Stimulated activated naive CD8-positive, alpha-beta T cell treated with anti-CD3 and anti-CD28 coated beads, Interleukin-15, Interleukin-2, amounts not matched to agents 100 ng/mL and 50 ng/mL, for 24 hours (primary cell): Measurements from ENCODE around the gene SELENOT.
"Not testable (repeated sequence)": the region's sequence is repeated elsewhere in the genome, so short reads cannot be mapped to it uniquely, and the experiment has no call there.

Experiments used
- H3K27ac Mint-ChIP-seq: one replicate; pipeline ENCODE4 v1.8.0; 2021; ENCODE audit warnings: mild to moderate bottlenecking, mixed read lengths
- H3K27me3 Mint-ChIP-seq: one replicate; pipeline ENCODE4 v1.8.0; 2021; ENCODE audit warnings: mixed read lengths
- H3K36me3 Mint-ChIP-seq: one replicate; pipeline ENCODE4 v1.8.0; 2021; ENCODE audit warnings: low read depth, mixed read lengths
- H3K4me1 Mint-ChIP-seq: one replicate; pipeline ENCODE4 v1.8.0; 2021; ENCODE audit warnings: low read depth, mixed read lengths
- H3K4me3 Mint-ChIP-seq: one replicate; pipeline ENCODE4 v1.8.0; 2021; ENCODE audit warnings: mild to moderate bottlenecking, mixed read lengths
- H3K9me3 Mint-ChIP-seq: one replicate; pipeline ENCODE4 v1.8.0; 2021; ENCODE audit warnings: mixed read lengths

SELENOT gene

GRCh38 chr3:150599611-150600297, 3.4 kb upstream of the SELENOT start:
- Mint-ChIP-seq H3K4me3 (no peak overlapping the region), H3K9me3 (no peaks in the 10 kb centered on the region), H3K27me3 (no peaks in the 10 kb centered on the region), H3K4me1 (peaks cover 55% of the 10 kb centered on the region), H3K36me3 (peaks cover 23% of the 10 kb centered on the region), H3K27ac (peak overlapping the region; percentile 59)

GRCh38 chr3:150600647-150601530, 2.2 kb upstream of the SELENOT start:
- H3K27me3 Mint-ChIP-seq, H3K9me3 Mint-ChIP-seq: not testable (repeated sequence)
- Mint-ChIP-seq H3K4me1 (peaks cover 66% of the 10 kb centered on the region), H3K27ac (peak overlapping the region; percentile 73), H3K4me3 (peak overlapping the region; percentile 98), H3K36me3 (peaks cover 28% of the 10 kb centered on the region)

- Mint-ChIP-seq H3K4me3 (peak overlapping the region; percentile 98), H3K36me3 (peaks cover 44% of the 10 kb centered on the region), H3K27ac (peak overlapping the region; percentile 98), H3K27me3 (no peaks in the 10 kb centered on the region), H3K9me3 (no peaks in the 10 kb centered on the region), H3K4me1 (peaks cover 83% of the 10 kb centered on the region)
Observed at GRCh38 chr3:150602426-150603152, 532 bp upstream of the SELENOT start.

GRCh38 chr3:150603980-150604319, 829 bp downstream of the SELENOT start:
- H3K27me3 Mint-ChIP-seq: no peaks in the 10 kb centered on the region
- peaks cover 89% of the 10 kb centered on the region for H3K4me1 Mint-ChIP-seq
- peaks cover 54% of the 10 kb centered on the region for H3K36me3 Mint-ChIP-seq
- no peaks in the 10 kb centered on the region for H3K9me3 Mint-ChIP-seq
- peak overlapping the region; percentile 98 for H3K27ac Mint-ChIP-seq
- H3K4me3 Mint-ChIP-seq: peak overlapping the region; percentile 98

GRCh38 chr3:150605998-150606641, 3.0 kb downstream of the SELENOT start:
- Mint-ChIP-seq H3K4me3 (peak overlapping the region; percentile 76), H3K4me1 (peaks cover 88% of the 10 kb centered on the region), H3K36me3 (peaks cover 49% of the 10 kb centered on the region), H3K27ac (peak overlapping the region; percentile 43), H3K27me3 (no peaks in the 10 kb centered on the region), H3K9me3 (no peaks in the 10 kb centered on the region)

GRCh38 chr3:150607267-150608065, 4.3 kb downstream of the SELENOT start:
- Mint-ChIP-seq H3K4me3 (peak overlapping the region; percentile 15), H3K4me1 (peaks cover 82% of the 10 kb centered on the region), H3K27ac (peak overlapping the region; percentile 1), H3K9me3 (no peaks in the 10 kb centered on the region), H3K36me3 (peaks cover 51% of the 10 kb centered on the region), H3K27me3 (no peaks in the 10 kb centered on the region)

GRCh38 chr3:150609988-150610387, 6.9 kb downstream of the SELENOT start:
- Mint-ChIP-seq H3K36me3 (peaks cover 65% of the 10 kb centered on the region), H3K4me1 (peaks cover 87% of the 10 kb centered on the region), H3K27ac (peak overlapping the region; percentile 72)

GRCh38 chr3:150610785-150611184, 7.7 kb downstream of the SELENOT start:
- Mint-ChIP-seq H3K27me3 (no peaks in the 10 kb centered on the region), H3K27ac (no peak overlapping the region), H3K36me3 (peaks cover 65% of the 10 kb centered on the region), H3K4me3 (no peak overlapping the region), H3K4me1 (peaks cover 79% of the 10 kb centered on the region), H3K9me3 (peaks cover 3% of the 10 kb centered on the region)

More at GRCh38 chr3:150609988-150610387, 6.9 kb downstream of the SELENOT start:
- Mint-ChIP-seq H3K4me3 (peak overlapping the region; percentile 1), H3K9me3 (peaks cover 3% of the 10 kb centered on the region), H3K27me3 (no peaks in the 10 kb centered on the region)

- peak overlapping the region; percentile 16 for H3K27ac Mint-ChIP-seq
- peaks cover 72% of the 10 kb centered on the region for H3K4me1 Mint-ChIP-seq
- H3K36me3 Mint-ChIP-seq: peaks cover 58% of the 10 kb centered on the region
- H3K27me3 Mint-ChIP-seq: no peaks in the 10 kb centered on the region
- H3K9me3 Mint-ChIP-seq: peaks cover 3% of the 10 kb centered on the region
- H3K4me3 Mint-ChIP-seq: no peak overlapping the region
Observed at GRCh38 chr3:150611666-150612065, 8.5 kb downstream of the SELENOT start.

GRCh38 chr3:150612494-150612893, 9.4 kb downstream of the SELENOT start:
- H3K4me3 Mint-ChIP-seq: no peak overlapping the region
- H3K4me1 Mint-ChIP-seq: peaks cover 70% of the 10 kb centered on the region
- no peaks in the 10 kb centered on the region for H3K27me3 Mint-ChIP-seq
- no peak overlapping the region for H3K27ac Mint-ChIP-seq
- peaks cover 59% of the 10 kb centered on the region for H3K36me3 Mint-ChIP-seq
- peaks cover 3% of the 10 kb centered on the region for H3K9me3 Mint-ChIP-seq

- peaks cover 58% of the 10 kb centered on the region for H3K36me3 Mint-ChIP-seq
- H3K4me3 Mint-ChIP-seq: no peak overlapping the region
- H3K9me3 Mint-ChIP-seq: peaks cover 3% of the 10 kb centered on the region
- H3K27me3 Mint-ChIP-seq: no peaks in the 10 kb centered on the region
- H3K4me1 Mint-ChIP-seq: peaks cover 67% of the 10 kb centered on the region
- no peak overlapping the region for H3K27ac Mint-ChIP-seq
Observed at GRCh38 chr3:150613034-150613433, 9.9 kb downstream of the SELENOT start.

- Mint-ChIP-seq H3K27me3 (no peaks in the 10 kb centered on the region), H3K27ac (peak overlapping the region; percentile 26), H3K4me3 (no peak overlapping the region), H3K36me3 (peaks cover 60% of the 10 kb centered on the region), H3K9me3 (peaks cover 3% of the 10 kb centered on the region), H3K4me1 (peaks cover 67% of the 10 kb centered on the region)
Observed at GRCh38 chr3:150613709-150614480, 10.8 kb downstream of the SELENOT start.

- no peak overlapping the region for H3K4me3 Mint-ChIP-seq
- peaks cover 54% of the 10 kb centered on the region for H3K36me3 Mint-ChIP-seq
- H3K27ac Mint-ChIP-seq: peak overlapping the region; percentile 31
- no peaks in the 10 kb centered on the region for H3K9me3 Mint-ChIP-seq
- H3K4me1 Mint-ChIP-seq: peaks cover 46% of the 10 kb centered on the region
- no peaks in the 10 kb centered on the region for H3K27me3 Mint-ChIP-seq
Observed at GRCh38 chr3:150620002-150620689, 17.0 kb downstream of the SELENOT start.
